ENCODE measurements around the gene MXI1. TPM values are rescaled to one million over a fixed set of nuclear protein-coding genes. Genes with fewer than 3 reads are reported as not detected.

Gene MXI1
- total RNA-seq, 4 donors from 2014 or later, result 37.1 to 58.0 (median 47.8) TPM

GRCh38 chr10:110304780-110305421, 97.5 kb downstream of the MXI1 start, which contains the start of gene SMNDC1:
Gene SMNDC1, minus strand, starts transcription at chr10:110304920. Its CDS starts 1,333 bp downstream, at chr10:110303587.
- Histone ChIP-seq H3K27ac (peak within 1 kb of the TSS; percentile 88 to 96 (median 90)), H3K27me3 (no peaks in the 10 kb centered on the region), H3K4me3 (peak within 1 kb of the TSS; percentile 72 to 87 (median 76)), H3K9me3 (no peaks in the 10 kb centered on the region), H3K36me3 (peaks cover 0 to 28% (median 0%) of the 10 kb centered on the region in 3 donors), H3K4me1 (peaks cover 0 to 32% (median 5%) of the 10 kb centered on the region in 4 donors)
- TF ChIP-seq POLR2A (IDR thresholded peaks at IDR 0.05) (peak; percentile 61 to 87), CTCF (IDR thresholded peaks at IDR 0.05) (no peak)
- DNase-seq, result peak; percentile 97 to 100 (median 99)

GRCh38 chr10:110305767-110306451, 98.5 kb downstream of the MXI1 start:
- peaks cover 0 to 25% (median 5%) of the 10 kb centered on the region in 4 donors for H3K4me1 ChIP-seq
- TF ChIP-seq CTCF (IDR thresholded peaks at IDR 0.05) (peak; percentile 36 to 89 (median 78)), POLR2A (IDR thresholded peaks at IDR 0.05) (no peak)
- peaks cover 0 to 18% (median 0%) of the 10 kb centered on the region in 3 donors for H3K36me3 ChIP-seq
- peak in 2 of 3 donors; percentile 49 to 74 for DNase-seq
- H3K4me3 ChIP-seq, result peak overlapping the region in 1 of 4 donors; percentile 72
- peak overlapping the region in 3 of 4 donors; percentile 88 to 90 (median 89) for H3K27ac ChIP-seq
- H3K27me3 ChIP-seq, result no peaks in the 10 kb centered on the region
- no peaks in the 10 kb centered on the region for H3K9me3 ChIP-seq

- H3K27me3 ChIP-seq, result no peaks in the 10 kb centered on the region
- H3K27ac ChIP-seq, result peak overlapping the region in 2 of 4 donors; percentile 88 to 89
- no peak for TF ChIP-seq CTCF (IDR thresholded peaks at IDR 0.05)
- H3K36me3 ChIP-seq, result peaks cover 0 to 13% (median 0%) of the 10 kb centered on the region in 3 donors
- H3K9me3 ChIP-seq, result no peaks in the 10 kb centered on the region
- H3K4me3 ChIP-seq, result no peak overlapping the region
- H3K4me1 ChIP-seq, result peaks cover 0 to 21% (median 5%) of the 10 kb centered on the region in 4 donors
- no peak for DNase-seq
Observed at GRCh38 chr10:110306452-110306768, 99.0 kb downstream of the MXI1 start.

GRCh38 chr10:110307805-110308204, 100.4 kb downstream of the MXI1 start:
- H3K27ac ChIP-seq, result no peak overlapping the region
- DNase-seq, result no peak

GRCh38 chr10:110310741-110311140, 103.3 kb downstream of the MXI1 start:
- Histone ChIP-seq H3K9me3 (no peaks in the 10 kb centered on the region), H3K27me3 (no peaks in the 10 kb centered on the region), H3K4me1 (peaks cover 0 to 3% (median 0%) of the 10 kb centered on the region in 4 donors), H3K36me3 (no peaks in the 10 kb centered on the region), H3K4me3 (no peak overlapping the region), H3K27ac (no peak overlapping the region)
- TF ChIP-seq CTCF (IDR thresholded peaks at IDR 0.05), result no peak
- TF ChIP-seq POLR2A (IDR thresholded peaks at IDR 0.05), result no peak
- DNase-seq, result no peak

More at GRCh38 chr10:110307805-110308204, 100.4 kb downstream of the MXI1 start:
- Histone ChIP-seq H3K4me1 (peaks cover 0 to 11% (median 5%) of the 10 kb centered on the region in 4 donors), H3K9me3 (no peaks in the 10 kb centered on the region), H3K4me3 (no peak overlapping the region), H3K36me3 (no peaks in the 10 kb centered on the region), H3K27me3 (no peaks in the 10 kb centered on the region)
- TF ChIP-seq CTCF (IDR thresholded peaks at IDR 0.05), result no peak
- TF ChIP-seq POLR2A (IDR thresholded peaks at IDR 0.05), result no peak
